Heart left ventricle (tissue), 16 donors: ENCODE data around the gene SPG11. TPM values are rescaled to one million over a fixed set of nuclear protein-coding genes. Genes with fewer than 3 reads are reported as not detected.

Experiments used
- ATAC-seq, 4 donors: fragments of 200-7000 bp; cut with Tn5 transposase; one replicate each; pipeline ENCODE4 v1.9.1; 2020 to 2022; ENCODE audit warnings: moderate library complexity in 4 of 4, mild to moderate bottlenecking in 3 of 4, moderate number of reproducible peaks in 1 of 4
- DNase-seq, 5 donors: peaks; one replicate each; pipeline ENCODE4 v3.0.0-alpha.2; 2020
- H3K27ac ChIP-seq, 12 donors: fragments of 200-600 bp; sonication (generic) in 4 of 12; one replicate each; pipeline versions ENCODE4 v1.5.0 to v1.8.0; 2016 to 2022; ENCODE audit warnings: mild to moderate bottlenecking in 2 of 12
- H3K27me3 ChIP-seq, 9 donors: fragments of 200-600 bp; sonication (generic) in 2 of 9; one replicate each; pipeline versions ENCODE4 v1.5.1 to v1.8.0; 2016 to 2022; ENCODE audit warnings: mild to moderate bottlenecking in 3 of 9
- H3K36me3 ChIP-seq, 9 donors: fragments of 200-600 bp; sonication (generic) in 2 of 9; one replicate each; pipeline versions ENCODE4 v1.5.0 to v1.8.0; 2018 to 2022; ENCODE audit warnings: mild to moderate bottlenecking in 2 of 9
- H3K4me1 ChIP-seq, 12 donors: fragments of 200-600 bp; sonication (generic) in 4 of 12; one replicate each; pipeline versions ENCODE4 v1.5.0 to v1.8.0; 2016 to 2022; ENCODE audit warnings: mild to moderate bottlenecking in 3 of 12
- H3K4me3 ChIP-seq, 12 donors: fragments of 200-600 bp; sonication (generic) in 4 of 12; one replicate each; pipeline versions ENCODE4 v1.5.0 to v1.8.0; 2017 to 2022; ENCODE audit warnings: mild to moderate bottlenecking in 9 of 12, moderate library complexity in 4 of 12
- H3K9me3 ChIP-seq, 12 donors: fragments of 200-600 bp; sonication (generic) in 4 of 12; one replicate each; pipeline versions ENCODE4 v1.5.0 to v1.8.0; 2016 to 2022; ENCODE audit warnings: mild to moderate bottlenecking in 1 of 12
- CTCF ChIP-seq, 12 donors: fragments of 200-600 bp; sonication (generic) in 4 of 12; IDR thresholded peaks; one replicate each; pipeline versions ENCODE4 v1.5.0 to v1.8.0; 2018 to 2022; ENCODE audit warnings: antibody characterized with exemption in 12 of 12, mild to moderate bottlenecking in 5 of 12
- POLR2A ChIP-seq, 2 donors: fragments of 450-650 bp; IDR thresholded peaks; one replicate each; pipeline ENCODE4 v1.6.1; 2017; ENCODE audit warnings: antibody characterized with exemption in 2 of 2, mild to moderate bottlenecking in 2 of 2, moderate library complexity in 2 of 2
- WGBS, 4 donors: extraction: QIAGEN DNeasy Blood & Tissue Kit in 2 of 4; methylation state at CpG; one replicate each; pipeline versions ENCODE4 v1.1.5 to v1.1.7; 2013 to 2018; 5-methylcytosine and 5-hydroxymethylcytosine counted together
- intact Hi-C, 10 donors: fragments of 100-400 bp; cut with DNase I; formaldehyde crosslinking; loops; one replicate each; pipeline versions ENCODE4 v1.11.1 to v1.14.2; 2022
- long read RNA-seq, 3 donors: library from polyadenylated mRNA; unstranded; transcript quantifications; one replicate each; pipeline ENCODE4 v2.0.0, GENCODE V29; 2020 to 2021
- polyA plus RNA-seq, 2 donors: library from polyadenylated mRNA; stranded (reverse); fragments of 200-250 nt; gene quantifications; one replicate each; pipeline ENCODE4 v1.2.3, GENCODE V29; 2013
- total RNA-seq, 9 donors: library from RNA; depleted of rRNA in 2 of 9; stranded (reverse); fragments of >200 nt in 2 of 9; fragmentation: NEBNext Ultra II Directional in 3 of 9; extraction: Animal tissue kit (Norgen Biotek cat#: 25700) in 3 of 9; gene quantifications; one replicate each; pipeline versions ENCODE4 v1.1.0 to v1.2.4, GENCODE V29; 2016 to 2023
- donor health status: ischemic (EF 13 %, LVEDD 7.1; RV severe dilation, severe dysfunction).
- donor health status: healthy with polysubstance abuse.
- donor health status: DM: no; HTN: yes; CAD: no.
- donor health status: DM: no; HTN: no; CAD: no.
- donor health status: ischemic (EF 25% LVEDD 6.9; RV normal size, moderate dysfunction).
- donor health status: ischemic (EF 25% LVEDD 5.7; RV mildly dilated, moderate dysfunction).
- donor health status: healthy.
- donor health status: DM: yes; HTN: yes; CAD: no.
- donor health status: ischemic (EF 35%, LVEDD 5.7; RV mildly dilated, moderate dysfunction).
- donor health status: nonischemic (EF 11% LVEDD 7.7; RV severe dilation, severe dysfunction).
- donor health status: DM: yes; HTN: yes; CAD: no.
- donor health status: PGD.
- donor health status: ischemic (EF 29% LVEDD 5.4; RV normal size, mild dysfunction).
- donor health status: nonischemic (EF 23%, LVEDD 6.1; RV moderate dilation, normal function).

The SPG11 gene
- total RNA-seq (10 to 100 TPM; 35.4 to 69.4 (median 48.8) TPM), polyA plus RNA-seq (10 to 100 TPM; 17.5 to 24.1 TPM)
- long read RNA-seq, donor 1, transcript SPG11-215 (12 exons, 2,579 nt) = major isoform, 6 of 23 reads
- long read RNA-seq, donor 1, partial matches to known transcripts = 11 of 23 reads
- long read RNA-seq, donor 1, other reads (novel, unspliced or antisense) = 6 of 23 reads
- long read RNA-seq, donor 2, transcript SPG11-215 (12 exons, 2,579 nt) = major isoform, 16 of 34 reads
- long read RNA-seq, donor 2, partial matches to known transcripts = 14 of 34 reads
- long read RNA-seq, donor 2, other reads (novel, unspliced or antisense) = 4 of 34 reads
- long read RNA-seq, donor 3, transcript SPG11-215 (12 exons, 2,579 nt) = major isoform, 6 of 21 reads
- long read RNA-seq, donor 3, partial matches to known transcripts = 10 of 21 reads
- long read RNA-seq, donor 3, other reads (novel, unspliced or antisense) = 5 of 21 reads

- H3K9me3 ChIP-seq = no peaks in the 10 kb centered on the region
- ATAC-seq (peak; percentile 98 to 99 (median 98)), DNase-seq (peak; percentile 98 to 99 (median 99))
- peak within 1 kb of the TSS; percentile 69 to 99 (median 93) for H3K4me3 ChIP-seq
- intact Hi-C loops = loop anchor here (1.0 to 5.0 kb wide), 7 partner anchors 47 to 75 kb away; partner anchors contain the start of genes TRIM69 (in 7 of the 10), B2M (in 5 of the 10) and PATL2 (in 5 of the 10)
- TF ChIP-seq CTCF (IDR thresholded peaks at IDR 0.05) (peak; percentile 92 to 98 (median 96)), POLR2A (IDR thresholded peaks at IDR 0.05) (peak in 1 of 2 donors; percentile 88)
- WGBS, 4 donors = 7 to 41% (median 12%) methylated on average over 10 to 53 of the region's 53 CpGs
- H3K27me3 ChIP-seq = no peaks in the 10 kb centered on the region
- H3K4me1 ChIP-seq = peaks cover 0 to 49% (median 15%) of the 10 kb centered on the region in 12 donors
- H3K27ac ChIP-seq = peak within 1 kb of the TSS; percentile 91 to 99 (median 97)
- H3K36me3 ChIP-seq = peaks cover 0 to 22% (median 16%) of the 10 kb centered on the region in 9 donors
Measured at GRCh38 chr15:44663410-44664308, at the start of gene SPG11. TSS of gene SPG11 (minus strand) at chr15:44663662. CDS start at chr15:44663647, 15 bp downstream.

- DNase-seq = peak; percentile 69 to 89 (median 79)
- intact Hi-C loops = loop anchor here in 3 of 10 donors (1.0 to 2.0 kb wide), 2 partner anchors 14 to 16 kb away; no protein-coding TSS in a partner anchor
- no peaks in the 10 kb centered on the region for H3K27me3 ChIP-seq
- ATAC-seq = peak; percentile 49 to 77 (median 64)
- peaks cover 2 to 55% (median 24%) of the 10 kb centered on the region in 9 donors for H3K36me3 ChIP-seq
- no peaks in the 10 kb centered on the region for H3K9me3 ChIP-seq
- H3K4me1 ChIP-seq = peaks cover 0 to 57% (median 27%) of the 10 kb centered on the region in 12 donors
- peak overlapping the region; percentile 74 to 95 (median 86) for H3K4me3 ChIP-seq
- peak overlapping the region; percentile 94 to 100 (median 99) for H3K27ac ChIP-seq
- 10 to 18% (median 17%) methylated on average over 24 of the region's 24 CpGs for WGBS, 4 donors
- no peak for TF ChIP-seq CTCF (IDR thresholded peaks at IDR 0.05)
Measured at GRCh38 chr15:44712346-44713005, 49.0 kb upstream of the SPG11 start.

- peak overlapping the region; percentile 94 to 100 (median 99) for H3K27ac ChIP-seq
- H3K9me3 ChIP-seq = no peaks in the 10 kb centered on the region
- peaks cover 0 to 50% (median 24%) of the 10 kb centered on the region in 12 donors for H3K4me1 ChIP-seq
- intact Hi-C loops = loop anchor here in 9 of 10 donors (1.0 to 2.0 kb wide), 7 partner anchors 14 to 49 kb away; partner anchors contain the start of gene SPG11 (in 5 of the 9)
- peaks cover 0 to 49% (median 17%) of the 10 kb centered on the region in 9 donors for H3K36me3 ChIP-seq
- TF ChIP-seq POLR2A (IDR thresholded peaks at IDR 0.05) (no peak), CTCF (IDR thresholded peaks at IDR 0.05) (no peak)
- peak; percentile 28 to 68 (median 56) for ATAC-seq
- H3K4me3 ChIP-seq = peak overlapping the region; percentile 74 to 95 (median 86)
- peak; percentile 43 to 83 (median 55) for DNase-seq
- no peaks in the 10 kb centered on the region for H3K27me3 ChIP-seq
- 0 to 1% (median 1%) methylated on average over 21 to 46 of the region's 46 CpGs for WGBS, 4 donors
Measured at GRCh38 chr15:44711743-44712345, 48.4 kb upstream of the SPG11 start.
